HepG2 (cell line): Measurements from ENCODE around the gene ZNHIT6. TPM values are rescaled to one million over a fixed set of nuclear protein-coding genes. Genes with fewer than 3 reads are reported as not detected.
A peak's percentile ranks its signal among the peaks of the same experiment; 100 is the strongest.

Source experiments
- FOSL2 ChIP-seq: sonication (generic); formaldehyde crosslinking; IDR thresholded peaks from 2 replicates; pipeline ENCODE4 v1.4.0; 2020; ENCODE audit warnings: missing genetic modification reagents
- GZF1 ChIP-seq: sonication (generic); formaldehyde crosslinking; IDR thresholded peaks from 2 replicates; pipeline ENCODE4 v1.5.1; 2020; ENCODE audit warnings: mild to moderate bottlenecking, missing genetic modification reagents
- MEIS1 ChIP-seq: sonication (generic); formaldehyde crosslinking; IDR thresholded peaks from 2 replicates; pipeline ENCODE4 v1.9.0; 2021; ENCODE audit warnings: mild to moderate bottlenecking, missing genetic modification reagents, moderate library complexity, borderline replicate concordance
- SATB2 ChIP-seq: sonication (generic); formaldehyde crosslinking; IDR thresholded peaks from 2 replicates; pipeline ENCODE4 v1.5.0; 2020; ENCODE audit warnings: missing genetic modification reagents
- SOX5 ChIP-seq: IDR thresholded peaks from 2 replicates; pipeline ENCODE4 v1.6.1; 2016; ENCODE audit warnings: borderline replicate concordance
- ZNF124 ChIP-seq: sonication (generic); formaldehyde crosslinking; IDR thresholded peaks from 2 replicates; pipeline ENCODE4 v1.4.0; 2020; ENCODE audit warnings: missing genetic modification reagents
- ZNF225 ChIP-seq: sonication (generic); formaldehyde crosslinking; IDR thresholded peaks from 2 replicates; pipeline ENCODE4 v1.4.0; 2020; ENCODE audit warnings: mild to moderate bottlenecking, missing genetic modification reagents
- ZNF383 ChIP-seq: sonication (generic); formaldehyde crosslinking; IDR thresholded peaks from 2 replicates; pipeline ENCODE4 v1.4.0; 2020; ENCODE audit warnings: missing genetic modification reagents, mild to moderate bottlenecking, borderline replicate concordance
- ZNF572 ChIP-seq: sonication (generic); formaldehyde crosslinking; IDR thresholded peaks from 2 replicates; pipeline ENCODE4 v1.5.1; 2020; ENCODE audit warnings: mild to moderate bottlenecking, missing genetic modification reagents
- ZNF747 ChIP-seq: sonication (generic); formaldehyde crosslinking; IDR thresholded peaks from 2 replicates; pipeline ENCODE4 v1.8.1; 2023; ENCODE audit warnings: missing genetic modification reagents, mild to moderate bottlenecking, borderline replicate concordance
- polyA plus RNA-seq, 8 experiments: library from polyadenylated mRNA; depleted of rRNA in 3 of 8; stranded (reverse) in 7 of 8; unstranded in 1 of 8; fragments of >200 nt; fragmentation: Illumina TruSeq in 4 of 8; extraction: Trizol in 4 of 8; gene quantifications; 2 replicates each; pipeline versions ENCODE4 v1.2.1 to v1.2.3, GENCODE V29; 2011 to 2016; ENCODE audit warnings: low read depth in 4 of 8, missing spikeins in 1 of 8, mixed read lengths in 1 of 8; ENCODE audit not compliant: insufficient read depth in 1 of 8
- total RNA-seq, 5 experiments: library from RNA; depleted of rRNA; stranded (reverse); fragments of >200 nt; fragmentation: Illumina TruSeq; extraction: Trizol; gene quantifications; 2 replicates each; pipeline ENCODE4 v1.2.3, GENCODE V29; 2016; ENCODE audit warnings: low read depth in 1 of 5
- TF ChIP-seq, protein P1 (sequence below): sonication (generic); formaldehyde crosslinking; IDR thresholded peaks from 2 replicates; pipeline ENCODE4 v1.4.0; 2020; ENCODE audit warnings: missing genetic modification reagents
- TF ChIP-seq, protein P2 (sequence below): sonication (generic); formaldehyde crosslinking; IDR thresholded peaks from 2 replicates; pipeline ENCODE4 v1.9.0; 2021; ENCODE audit warnings: missing genetic modification reagents, borderline replicate concordance
- TF ChIP-seq, protein P3 (sequence below): fragments of 450-650 bp; IDR thresholded peaks from 2 replicates; pipeline ENCODE4 v1.6.1; 2017
- TF ChIP-seq, protein P4 (sequence below): IDR thresholded peaks from 2 replicates; pipeline ENCODE4 v1.4.0; 2020; ENCODE audit warnings: mild to moderate bottlenecking, missing genetic modification reagents
- TF ChIP-seq, protein P5 (sequence below): sonication (generic); formaldehyde crosslinking; IDR thresholded peaks from 2 replicates; pipeline ENCODE4 v1.4.0; 2020; ENCODE audit warnings: mild to moderate bottlenecking, missing genetic modification reagents, borderline replicate concordance

ZNHIT6 gene
- total and polyA plus RNA-seq, 2 of the 13 experiments (the other 11 are each of a cell fraction or from before 2014, with no cell fraction given): 6.0 to 15.2 TPM

DNA sequence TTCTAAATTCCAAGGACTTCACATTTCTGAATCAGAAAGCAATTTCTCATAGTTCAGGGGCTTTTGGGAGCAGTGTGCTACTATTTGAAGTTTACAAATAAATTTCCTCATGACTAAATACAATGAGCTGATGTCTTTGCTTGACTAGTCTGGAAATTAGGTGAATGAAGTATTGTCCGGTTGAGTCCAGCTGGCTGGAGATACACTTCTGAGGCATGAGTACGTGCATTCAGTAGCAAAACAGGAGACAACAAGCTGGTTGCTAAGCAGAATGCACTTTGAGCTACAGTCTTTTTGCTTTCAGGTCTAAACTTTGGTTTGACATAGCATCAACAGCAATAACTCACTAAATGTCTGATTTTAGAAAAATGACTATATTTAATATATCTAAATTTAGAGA is 27.1 kb downstream of the ZNHIT6 start (continued):
- TF ChIP-seq ZNF124 (CRISPR knock-in tag): peak; percentile 27; the same call in 1 of the 2 replicates
- TF ChIP-seq, protein P1, sequence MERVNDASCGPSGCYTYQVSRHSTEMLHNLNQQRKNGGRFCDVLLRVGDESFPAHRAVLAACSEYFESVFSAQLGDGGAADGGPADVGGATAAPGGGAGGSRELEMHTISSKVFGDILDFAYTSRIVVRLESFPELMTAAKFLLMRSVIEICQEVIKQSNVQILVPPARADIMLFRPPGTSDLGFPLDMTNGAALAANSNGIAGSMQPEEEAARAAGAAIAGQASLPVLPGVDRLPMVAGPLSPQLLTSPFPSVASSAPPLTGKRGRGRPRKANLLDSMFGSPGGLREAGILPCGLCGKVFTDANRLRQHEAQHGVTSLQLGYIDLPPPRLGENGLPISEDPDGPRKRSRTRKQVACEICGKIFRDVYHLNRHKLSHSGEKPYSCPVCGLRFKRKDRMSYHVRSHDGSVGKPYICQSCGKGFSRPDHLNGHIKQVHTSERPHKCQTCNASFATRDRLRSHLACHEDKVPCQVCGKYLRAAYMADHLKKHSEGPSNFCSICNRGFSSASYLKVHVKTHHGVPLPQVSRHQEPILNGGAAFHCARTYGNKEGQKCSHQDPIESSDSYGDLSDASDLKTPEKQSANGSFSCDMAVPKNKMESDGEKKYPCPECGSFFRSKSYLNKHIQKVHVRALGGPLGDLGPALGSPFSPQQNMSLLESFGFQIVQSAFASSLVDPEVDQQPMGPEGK (CRISPR knock-in tag): no peak
- TF ChIP-seq, protein P2, sequence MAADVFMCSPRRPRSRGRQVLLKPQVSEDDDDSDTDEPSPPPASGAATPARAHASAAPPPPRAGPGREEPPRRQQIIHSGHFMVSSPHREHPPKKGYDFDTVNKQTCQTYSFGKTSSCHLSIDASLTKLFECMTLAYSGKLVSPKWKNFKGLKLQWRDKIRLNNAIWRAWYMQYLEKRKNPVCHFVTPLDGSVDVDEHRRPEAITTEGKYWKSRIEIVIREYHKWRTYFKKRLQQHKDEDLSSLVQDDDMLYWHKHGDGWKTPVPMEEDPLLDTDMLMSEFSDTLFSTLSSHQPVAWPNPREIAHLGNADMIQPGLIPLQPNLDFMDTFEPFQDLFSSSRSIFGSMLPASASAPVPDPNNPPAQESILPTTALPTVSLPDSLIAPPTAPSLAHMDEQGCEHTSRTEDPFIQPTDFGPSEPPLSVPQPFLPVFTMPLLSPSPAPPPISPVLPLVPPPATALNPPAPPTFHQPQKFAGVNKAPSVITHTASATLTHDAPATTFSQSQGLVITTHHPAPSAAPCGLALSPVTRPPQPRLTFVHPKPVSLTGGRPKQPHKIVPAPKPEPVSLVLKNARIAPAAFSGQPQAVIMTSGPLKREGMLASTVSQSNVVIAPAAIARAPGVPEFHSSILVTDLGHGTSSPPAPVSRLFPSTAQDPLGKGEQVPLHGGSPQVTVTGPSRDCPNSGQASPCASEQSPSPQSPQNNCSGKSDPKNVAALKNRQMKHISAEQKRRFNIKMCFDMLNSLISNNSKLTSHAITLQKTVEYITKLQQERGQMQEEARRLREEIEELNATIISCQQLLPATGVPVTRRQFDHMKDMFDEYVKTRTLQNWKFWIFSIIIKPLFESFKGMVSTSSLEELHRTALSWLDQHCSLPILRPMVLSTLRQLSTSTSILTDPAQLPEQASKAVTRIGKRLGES (CRISPR knock-in tag): no peak
- no peak for TF ChIP-seq ZNF383 (CRISPR knock-in tag)
- no peak for TF ChIP-seq MEIS1 (CRISPR knock-in tag)
- TF ChIP-seq FOSL2 (CRISPR knock-in tag): peak; percentile 28; the same call in 1 of the 2 replicates
- TF ChIP-seq ZNF225 (CRISPR knock-in tag): no peak
- no peak for TF ChIP-seq ZNF747 (CRISPR knock-in tag)
- TF ChIP-seq, protein P3, sequence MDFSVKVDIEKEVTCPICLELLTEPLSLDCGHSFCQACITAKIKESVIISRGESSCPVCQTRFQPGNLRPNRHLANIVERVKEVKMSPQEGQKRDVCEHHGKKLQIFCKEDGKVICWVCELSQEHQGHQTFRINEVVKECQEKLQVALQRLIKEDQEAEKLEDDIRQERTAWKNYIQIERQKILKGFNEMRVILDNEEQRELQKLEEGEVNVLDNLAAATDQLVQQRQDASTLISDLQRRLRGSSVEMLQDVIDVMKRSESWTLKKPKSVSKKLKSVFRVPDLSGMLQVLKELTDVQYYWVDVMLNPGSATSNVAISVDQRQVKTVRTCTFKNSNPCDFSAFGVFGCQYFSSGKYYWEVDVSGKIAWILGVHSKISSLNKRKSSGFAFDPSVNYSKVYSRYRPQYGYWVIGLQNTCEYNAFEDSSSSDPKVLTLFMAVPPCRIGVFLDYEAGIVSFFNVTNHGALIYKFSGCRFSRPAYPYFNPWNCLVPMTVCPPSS: no peak
- no peak for TF ChIP-seq ZNF572 (CRISPR knock-in tag)
- TF ChIP-seq SOX5 (CRISPR knock-in tag): peak; percentile 90
- TF ChIP-seq, protein P4, sequence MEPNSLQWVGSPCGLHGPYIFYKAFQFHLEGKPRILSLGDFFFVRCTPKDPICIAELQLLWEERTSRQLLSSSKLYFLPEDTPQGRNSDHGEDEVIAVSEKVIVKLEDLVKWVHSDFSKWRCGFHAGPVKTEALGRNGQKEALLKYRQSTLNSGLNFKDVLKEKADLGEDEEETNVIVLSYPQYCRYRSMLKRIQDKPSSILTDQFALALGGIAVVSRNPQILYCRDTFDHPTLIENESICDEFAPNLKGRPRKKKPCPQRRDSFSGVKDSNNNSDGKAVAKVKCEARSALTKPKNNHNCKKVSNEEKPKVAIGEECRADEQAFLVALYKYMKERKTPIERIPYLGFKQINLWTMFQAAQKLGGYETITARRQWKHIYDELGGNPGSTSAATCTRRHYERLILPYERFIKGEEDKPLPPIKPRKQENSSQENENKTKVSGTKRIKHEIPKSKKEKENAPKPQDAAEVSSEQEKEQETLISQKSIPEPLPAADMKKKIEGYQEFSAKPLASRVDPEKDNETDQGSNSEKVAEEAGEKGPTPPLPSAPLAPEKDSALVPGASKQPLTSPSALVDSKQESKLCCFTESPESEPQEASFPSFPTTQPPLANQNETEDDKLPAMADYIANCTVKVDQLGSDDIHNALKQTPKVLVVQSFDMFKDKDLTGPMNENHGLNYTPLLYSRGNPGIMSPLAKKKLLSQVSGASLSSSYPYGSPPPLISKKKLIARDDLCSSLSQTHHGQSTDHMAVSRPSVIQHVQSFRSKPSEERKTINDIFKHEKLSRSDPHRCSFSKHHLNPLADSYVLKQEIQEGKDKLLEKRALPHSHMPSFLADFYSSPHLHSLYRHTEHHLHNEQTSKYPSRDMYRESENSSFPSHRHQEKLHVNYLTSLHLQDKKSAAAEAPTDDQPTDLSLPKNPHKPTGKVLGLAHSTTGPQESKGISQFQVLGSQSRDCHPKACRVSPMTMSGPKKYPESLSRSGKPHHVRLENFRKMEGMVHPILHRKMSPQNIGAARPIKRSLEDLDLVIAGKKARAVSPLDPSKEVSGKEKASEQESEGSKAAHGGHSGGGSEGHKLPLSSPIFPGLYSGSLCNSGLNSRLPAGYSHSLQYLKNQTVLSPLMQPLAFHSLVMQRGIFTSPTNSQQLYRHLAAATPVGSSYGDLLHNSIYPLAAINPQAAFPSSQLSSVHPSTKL (CRISPR knock-in tag): peak; percentile 87
- TF ChIP-seq GZF1: no peak
- TF ChIP-seq, protein P5, sequence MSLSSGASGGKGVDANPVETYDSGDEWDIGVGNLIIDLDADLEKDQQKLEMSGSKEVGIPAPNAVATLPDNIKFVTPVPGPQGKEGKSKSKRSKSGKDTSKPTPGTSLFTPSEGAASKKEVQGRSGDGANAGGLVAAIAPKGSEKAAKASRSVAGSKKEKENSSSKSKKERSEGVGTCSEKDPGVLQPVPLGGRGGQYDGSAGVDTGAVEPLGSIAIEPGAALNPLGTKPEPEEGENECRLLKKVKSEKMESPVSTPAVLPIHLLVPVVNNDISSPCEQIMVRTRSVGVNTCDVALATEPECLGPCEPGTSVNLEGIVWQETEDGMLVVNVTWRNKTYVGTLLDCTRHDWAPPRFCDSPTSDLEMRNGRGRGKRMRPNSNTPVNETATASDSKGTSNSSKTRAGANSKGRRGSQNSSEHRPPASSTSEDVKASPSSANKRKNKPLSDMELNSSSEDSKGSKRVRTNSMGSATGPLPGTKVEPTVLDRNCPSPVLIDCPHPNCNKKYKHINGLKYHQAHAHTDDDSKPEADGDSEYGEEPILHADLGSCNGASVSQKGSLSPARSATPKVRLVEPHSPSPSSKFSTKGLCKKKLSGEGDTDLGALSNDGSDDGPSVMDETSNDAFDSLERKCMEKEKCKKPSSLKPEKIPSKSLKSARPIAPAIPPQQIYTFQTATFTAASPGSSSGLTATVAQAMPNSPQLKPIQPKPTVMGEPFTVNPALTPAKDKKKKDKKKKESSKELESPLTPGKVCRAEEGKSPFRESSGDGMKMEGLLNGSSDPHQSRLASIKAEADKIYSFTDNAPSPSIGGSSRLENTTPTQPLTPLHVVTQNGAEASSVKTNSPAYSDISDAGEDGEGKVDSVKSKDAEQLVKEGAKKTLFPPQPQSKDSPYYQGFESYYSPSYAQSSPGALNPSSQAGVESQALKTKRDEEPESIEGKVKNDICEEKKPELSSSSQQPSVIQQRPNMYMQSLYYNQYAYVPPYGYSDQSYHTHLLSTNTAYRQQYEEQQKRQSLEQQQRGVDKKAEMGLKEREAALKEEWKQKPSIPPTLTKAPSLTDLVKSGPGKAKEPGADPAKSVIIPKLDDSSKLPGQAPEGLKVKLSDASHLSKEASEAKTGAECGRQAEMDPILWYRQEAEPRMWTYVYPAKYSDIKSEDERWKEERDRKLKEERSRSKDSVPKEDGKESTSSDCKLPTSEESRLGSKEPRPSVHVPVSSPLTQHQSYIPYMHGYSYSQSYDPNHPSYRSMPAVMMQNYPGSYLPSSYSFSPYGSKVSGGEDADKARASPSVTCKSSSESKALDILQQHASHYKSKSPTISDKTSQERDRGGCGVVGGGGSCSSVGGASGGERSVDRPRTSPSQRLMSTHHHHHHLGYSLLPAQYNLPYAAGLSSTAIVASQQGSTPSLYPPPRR (CRISPR knock-in tag): no peak
- no peak for TF ChIP-seq SATB2 (CRISPR knock-in tag)
